Measurements from ENCODE around the gene CCZ1. TPM values are rescaled to one million over a fixed set of nuclear protein-coding genes. Genes with fewer than 3 reads are reported as not detected.
"Not testable (repeated sequence)": the region's sequence is repeated elsewhere in the genome, so short reads cannot be mapped to it uniquely, and the experiment has no call there.

The CCZ1 gene
- polyA plus RNA-seq, 6 donors from 2014 or later: 36.2 to 58.5 (median 52.4) TPM

DNA sequence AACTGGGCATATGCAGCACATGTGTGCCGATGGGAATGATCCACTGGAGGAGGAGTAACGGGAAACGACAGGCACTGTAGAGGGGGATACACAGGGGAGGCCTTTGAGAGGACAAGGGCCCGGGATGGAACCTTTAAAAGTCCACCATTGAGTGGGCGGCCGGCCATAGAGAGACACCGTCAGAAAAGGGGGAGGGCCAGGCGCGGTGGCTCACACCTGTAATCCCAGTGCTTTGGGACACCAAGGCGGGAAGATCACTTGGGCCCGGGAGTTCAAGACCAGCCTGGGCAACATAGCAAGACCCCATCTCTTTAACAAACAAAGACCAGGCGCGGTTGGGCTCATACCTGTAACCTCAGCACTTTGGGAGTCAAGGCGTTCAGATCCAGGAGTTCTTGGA is 32.7 kb downstream of the CCZ1 start:
- not testable (repeated sequence) for H3K36me3 Mint-ChIP-seq, H3K4me1 Mint-ChIP-seq

DNA sequence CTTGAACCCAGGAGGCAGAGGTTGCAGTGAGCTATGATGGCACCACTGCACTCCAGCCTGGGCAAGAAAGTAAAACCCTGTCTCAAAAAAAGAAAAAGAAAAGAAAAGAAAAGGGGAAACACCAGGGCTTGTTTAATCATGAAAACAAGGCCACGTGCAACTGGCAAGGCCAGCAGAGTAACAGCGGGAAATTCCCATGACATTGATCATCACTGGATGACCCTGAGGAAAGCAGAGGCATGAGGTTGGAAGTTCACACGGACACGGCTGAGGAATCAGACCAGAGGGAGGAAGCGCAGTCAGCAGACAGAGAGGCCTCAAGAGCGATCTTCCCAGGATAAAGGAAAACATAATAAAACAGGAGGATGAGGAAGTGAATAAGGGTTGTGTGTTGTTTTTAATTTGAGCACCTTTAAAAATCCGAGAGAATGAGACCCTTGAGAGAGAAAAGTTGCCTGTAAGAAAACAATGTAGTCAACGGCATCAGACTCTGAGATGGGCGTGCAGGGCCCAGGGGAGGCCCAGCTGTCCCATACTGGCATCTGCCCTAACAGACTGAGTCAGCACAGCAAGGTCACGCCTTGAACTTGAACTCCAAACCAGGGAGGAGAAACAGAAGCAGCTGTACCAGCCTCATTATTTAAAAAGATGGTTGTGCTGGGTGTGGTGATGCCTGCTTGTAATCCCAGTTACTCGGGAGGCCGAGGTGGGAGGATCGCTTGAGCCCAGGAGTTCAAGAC is 33.5 kb downstream of the CCZ1 start:
- not testable (repeated sequence) for H3K9me3 Mint-ChIP-seq; ATAC-seq (ENCODE audit: low read depth in 2 of 2); H3K4me3 Mint-ChIP-seq; H3K36me3 Mint-ChIP-seq; DNase-seq; H3K4me1 Mint-ChIP-seq; H3K27me3 Mint-ChIP-seq
- H3K27ac Mint-ChIP-seq: peak overlapping the region in 1 of 6 donors; percentile 29

More for the DNA sequence above, 32.7 kb downstream of the CCZ1 start:
- DNase-seq; H3K27me3 Mint-ChIP-seq; ATAC-seq (ENCODE audit: low read depth in 2 of 2); H3K27ac Mint-ChIP-seq; H3K4me3 Mint-ChIP-seq; H3K9me3 Mint-ChIP-seq: not testable (repeated sequence)

DNA sequence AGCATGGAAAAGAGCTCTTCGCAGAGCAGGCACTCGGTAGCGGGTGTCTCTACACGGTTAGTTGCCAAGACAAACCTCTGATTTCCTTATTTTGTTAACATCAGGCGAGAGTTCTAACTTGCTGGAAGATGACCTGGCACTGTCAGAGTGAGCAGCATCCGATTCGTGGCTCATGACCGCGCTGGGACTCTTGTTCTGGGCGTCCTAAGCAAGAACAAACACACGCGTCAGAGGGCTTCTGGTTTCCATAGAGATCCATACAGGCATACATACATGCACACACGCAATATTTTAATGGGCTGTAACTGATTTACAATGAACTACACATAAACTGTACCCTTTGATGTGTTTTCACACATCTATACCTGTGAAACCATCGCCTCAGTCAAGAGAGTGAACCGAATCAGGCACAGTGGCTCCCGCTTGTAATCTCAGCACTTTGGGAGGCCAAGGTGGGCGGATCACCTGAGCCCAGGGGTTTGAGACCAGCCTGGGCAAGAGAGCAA is 36.5 kb downstream of the CCZ1 start:
- not testable (repeated sequence) for ATAC-seq (ENCODE audit: low read depth in 2 of 2)

DNA sequence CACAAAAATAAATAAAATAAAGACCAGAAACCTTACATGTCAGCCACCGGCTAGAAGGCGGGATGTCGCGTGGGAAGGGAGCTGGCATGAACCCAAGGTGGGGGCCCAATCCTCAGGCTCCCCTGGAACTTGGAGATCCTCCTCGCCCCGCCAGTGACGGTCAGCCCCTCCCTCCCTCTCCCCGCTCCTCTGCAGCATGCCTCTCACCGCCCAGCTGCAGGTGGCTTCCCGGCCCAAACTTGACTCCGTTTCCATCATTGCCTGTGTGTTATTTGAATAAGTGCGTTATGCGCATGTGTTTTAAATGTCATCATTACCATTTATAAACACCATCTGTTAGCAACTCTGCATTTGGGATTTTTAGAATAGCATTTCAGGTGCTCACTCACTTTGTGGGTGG is 64.7 kb downstream of the CCZ1 start:
- H3K36me3 Mint-ChIP-seq; H3K27me3 Mint-ChIP-seq; H3K4me3 Mint-ChIP-seq; H3K4me1 Mint-ChIP-seq; DNase-seq; ATAC-seq (ENCODE audit: low read depth in 2 of 2); H3K9me3 Mint-ChIP-seq; H3K27ac Mint-ChIP-seq: not testable (repeated sequence)

More for the DNA sequence above, 36.5 kb downstream of the CCZ1 start:
- not testable (repeated sequence) for H3K9me3 Mint-ChIP-seq, H3K4me3 Mint-ChIP-seq, DNase-seq, H3K27ac Mint-ChIP-seq, H3K27me3 Mint-ChIP-seq, H3K36me3 Mint-ChIP-seq, H3K4me1 Mint-ChIP-seq

DNA sequence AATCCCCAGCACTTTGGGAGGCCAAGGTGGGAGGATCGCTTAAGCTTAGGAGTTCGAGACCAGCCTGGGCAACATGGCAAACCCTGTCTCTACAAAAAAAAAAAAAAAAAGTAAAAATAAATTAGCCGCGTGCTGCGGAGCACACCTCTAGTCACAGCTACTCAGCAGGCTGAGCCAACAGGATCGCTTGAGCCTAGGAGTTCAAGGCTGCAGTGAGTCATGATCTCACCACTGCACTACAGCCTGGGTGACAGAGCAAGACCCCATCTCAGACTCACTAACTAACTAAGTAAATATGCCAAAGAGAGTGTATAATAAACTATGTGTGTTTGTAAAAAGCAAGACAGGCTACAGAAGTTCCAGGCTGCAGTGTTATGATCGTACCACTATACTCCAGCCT is 65.3 kb downstream of the CCZ1 start:
- H3K4me1 Mint-ChIP-seq; H3K4me3 Mint-ChIP-seq; H3K9me3 Mint-ChIP-seq; ATAC-seq (ENCODE audit: low read depth in 2 of 2); H3K27me3 Mint-ChIP-seq; H3K36me3 Mint-ChIP-seq; H3K27ac Mint-ChIP-seq; DNase-seq: not testable (repeated sequence)

DNA sequence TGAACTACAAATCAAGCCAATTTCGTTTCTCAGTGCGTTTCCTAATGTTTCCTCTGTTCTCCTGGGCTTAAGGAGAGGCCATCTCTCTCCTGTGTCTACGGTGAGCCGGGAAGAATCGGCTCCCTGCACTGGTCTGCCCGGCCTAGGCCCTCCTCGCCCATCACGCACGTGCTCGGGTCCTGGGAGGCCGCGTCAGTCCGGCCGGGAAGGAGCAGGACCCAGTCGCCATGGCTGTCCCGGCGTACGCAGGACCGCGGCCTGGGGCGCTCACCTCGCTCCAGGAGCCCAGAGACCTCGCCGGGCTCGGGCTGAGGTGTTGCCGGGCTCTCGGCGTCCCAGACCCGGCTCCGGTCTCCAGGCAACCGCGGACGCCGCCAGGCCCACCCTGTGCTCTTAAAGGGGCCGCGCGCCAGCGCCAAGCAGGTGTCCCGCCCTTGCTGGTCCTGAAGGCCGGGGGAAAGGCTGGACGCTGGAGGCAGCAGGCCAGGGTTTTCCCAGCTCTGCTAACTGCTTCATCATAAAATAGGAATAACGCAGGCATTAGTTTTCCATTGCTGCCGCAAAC is 71.9 kb downstream of the CCZ1 start, which contains the start of gene RSPH10B:
TSS of gene RSPH10B (minus strand) at position 343 of the 565 bp plus-strand sequence. CDS start 3,573 bp downstream, outside the sequence.
- not testable (repeated sequence) for H3K36me3 Mint-ChIP-seq; H3K9me3 Mint-ChIP-seq; H3K27me3 Mint-ChIP-seq; H3K4me1 Mint-ChIP-seq; DNase-seq; ATAC-seq (ENCODE audit: low read depth in 2 of 2); H3K4me3 Mint-ChIP-seq; H3K27ac Mint-ChIP-seq

DNA sequence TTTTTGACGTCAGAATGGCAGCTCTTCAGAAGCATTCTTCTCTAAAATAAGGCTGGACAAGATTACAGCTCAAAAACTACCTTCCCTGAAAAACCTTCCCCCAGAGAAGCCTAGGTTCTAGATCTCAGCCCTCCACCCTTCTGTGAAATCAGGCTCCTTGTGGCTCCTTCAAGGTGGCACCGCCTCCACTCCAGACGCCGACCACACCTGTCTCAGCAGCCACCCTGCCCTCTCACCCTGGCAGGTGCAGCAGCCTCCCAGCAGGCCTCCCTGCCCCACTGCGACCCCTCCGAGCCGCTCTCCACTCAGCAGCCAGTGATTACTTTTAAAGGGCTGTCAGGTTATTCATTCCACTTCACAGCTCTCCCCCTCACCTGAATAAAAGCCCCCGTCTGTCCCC is 75.0 kb downstream of the CCZ1 start:
- not testable (repeated sequence) for H3K9me3 Mint-ChIP-seq; H3K4me1 Mint-ChIP-seq; H3K27me3 Mint-ChIP-seq; H3K36me3 Mint-ChIP-seq; DNase-seq; H3K4me3 Mint-ChIP-seq; H3K27ac Mint-ChIP-seq; ATAC-seq (ENCODE audit: low read depth in 2 of 2)

Other genes starting within 250 kb of the CCZ1 start
- gene RNF216, start 117.1 kb upstream of the CCZ1 start, polyA plus RNA-seq (ENCODE audit: low read depth in 6 of 6): 10 to 100 TPM; 16.0 to 39.2 (median 22.6) TPM
- gene OCM, start 17.9 kb upstream of the CCZ1 start, polyA plus RNA-seq (ENCODE audit: low read depth in 6 of 6): under 1 TPM in 2 of 6 donors, not detected in 4; 0.47 to 0.52 TPM
- not detected for gene RSPH10B, start 72.0 kb downstream of the CCZ1 start, polyA plus RNA-seq (ENCODE audit: low read depth in 6 of 6)
- 10 to 100 TPM in 3 of 6 donors, 1 to 10 TPM in 3; 2.9 to 12.9 (median 10.1) TPM for gene PMS2, start 110.3 kb downstream of the CCZ1 start, polyA plus RNA-seq (ENCODE audit: low read depth in 6 of 6)
- 10 to 100 TPM; 14.2 to 24.3 (median 17.1) TPM for gene AIMP2, start 110.5 kb downstream of the CCZ1 start, polyA plus RNA-seq (ENCODE audit: low read depth in 6 of 6)
- under 1 TPM in 4 of 6 donors, not detected in 2; 0.25 to 0.85 (median 0.41) TPM for gene ANKRD61, start 132.6 kb downstream of the CCZ1 start, polyA plus RNA-seq (ENCODE audit: low read depth in 6 of 6)
- 100 to 1,000 TPM in 1 of 6 donors, 10 to 100 TPM in 5; 72.1 to 104 (median 92.5) TPM for gene EIF2AK1, start 160.4 kb downstream of the CCZ1 start, polyA plus RNA-seq (ENCODE audit: low read depth in 6 of 6)
- 10 to 100 TPM in 1 of 6 donors, 1 to 10 TPM in 5; 2.8 to 12.5 (median 5.8) TPM for gene USP42, start 206.2 kb downstream of the CCZ1 start, polyA plus RNA-seq (ENCODE audit: low read depth in 6 of 6)

All from naive B cell (primary cell).